HEK293 (cell line): ENCODE results near the gene THUMPD1.

Experiments
- HOXD13 ChIP-seq: sonication (generic); formaldehyde crosslinking; IDR thresholded peaks from 2 replicates; pipeline ENCODE4 v1.8.0; 2022; ENCODE audit warnings: missing genetic modification reagents, borderline replicate concordance
- KLF10 ChIP-seq: fragments of 450-650 bp; IDR thresholded peaks from 2 replicates; pipeline ENCODE4 v1.5.1; 2018; ENCODE audit warnings: missing biosample characterization, mild to moderate bottlenecking, missing genetic modification characterization
- OVOL3 ChIP-seq: fragments of 450-650 bp; formaldehyde crosslinking; IDR thresholded peaks from 2 replicates; pipeline ENCODE4 v1.5.1; 2016; ENCODE audit warnings: missing biosample characterization, missing genetic modification characterization
- PATZ1 ChIP-seq: fragments of 450-650 bp; formaldehyde crosslinking; IDR thresholded peaks from 2 replicates; pipeline ENCODE4 v1.5.1; 2016; ENCODE audit warnings: missing biosample characterization, missing genetic modification characterization
- PBX3 ChIP-seq: sonication (generic); formaldehyde crosslinking; IDR thresholded peaks from 2 replicates; pipeline ENCODE4 v1.8.1; 2022; ENCODE audit warnings: mild to moderate bottlenecking, moderate library complexity, missing genetic modification reagents
- SCRT1 ChIP-seq: fragments of 450-650 bp; formaldehyde crosslinking; IDR thresholded peaks from 2 replicates; pipeline ENCODE4 v1.5.1; 2016; ENCODE audit warnings: missing biosample characterization, missing genetic modification characterization, borderline replicate concordance
- SCRT2 ChIP-seq: fragments of 450-650 bp; formaldehyde crosslinking; IDR thresholded peaks from 2 replicates; pipeline ENCODE4 v1.5.1; 2016; ENCODE audit warnings: missing biosample characterization, missing genetic modification characterization
- YY1 ChIP-seq: fragments of 450-650 bp; formaldehyde crosslinking; IDR thresholded peaks from 2 replicates; pipeline ENCODE4 v1.5.1; 2018; ENCODE audit warnings: missing biosample characterization, missing genetic modification characterization
- ZBTB21 ChIP-seq: fragments of 450-650 bp; formaldehyde crosslinking; IDR thresholded peaks from 2 replicates; pipeline ENCODE4 v1.5.1; 2017; ENCODE audit warnings: missing biosample characterization, missing genetic modification characterization
- ZBTB7A ChIP-seq: fragments of 450-650 bp; formaldehyde crosslinking; IDR thresholded peaks from 2 replicates; pipeline ENCODE4 v1.5.1; 2016; ENCODE audit warnings: low read depth, missing biosample characterization, missing genetic modification characterization
- ZEB2 ChIP-seq: fragments of 450-650 bp; formaldehyde crosslinking; IDR thresholded peaks from 2 replicates; pipeline ENCODE4 v1.5.1; 2016; ENCODE audit warnings: missing biosample characterization, missing genetic modification characterization
- ZIC2 ChIP-seq: fragments of 450-650 bp; formaldehyde crosslinking; IDR thresholded peaks from 2 replicates; pipeline ENCODE4 v1.5.1; 2016; ENCODE audit warnings: missing biosample characterization, missing genetic modification characterization
- ZNF155 ChIP-seq: fragments of 450-650 bp; formaldehyde crosslinking; IDR thresholded peaks from 2 replicates; pipeline ENCODE4 v1.5.1; 2016; ENCODE audit warnings: missing biosample characterization, missing genetic modification characterization
- ZNF223 ChIP-seq: fragments of 450-650 bp; formaldehyde crosslinking; IDR thresholded peaks from 2 replicates; pipeline ENCODE4 v1.5.1; 2016; ENCODE audit warnings: missing biosample characterization, missing genetic modification characterization
- ZNF266 ChIP-seq: fragments of 450-650 bp; formaldehyde crosslinking; IDR thresholded peaks from 2 replicates; pipeline ENCODE4 v1.5.1; 2016; ENCODE audit warnings: missing biosample characterization, missing genetic modification characterization, low read depth
- ZNF514 ChIP-seq: fragments of 450-650 bp; formaldehyde crosslinking; IDR thresholded peaks from 2 replicates; pipeline ENCODE4 v1.5.1; 2016; ENCODE audit warnings: missing biosample characterization, missing genetic modification characterization
- ZNF544 ChIP-seq: fragments of 450-650 bp; formaldehyde crosslinking; IDR thresholded peaks from 2 replicates; pipeline ENCODE4 v1.5.0; 2017; ENCODE audit warnings: missing biosample characterization, missing genetic modification characterization
- ZNF549 ChIP-seq: fragments of 450-650 bp; IDR thresholded peaks from 2 replicates; pipeline ENCODE4 v1.5.1; 2018; ENCODE audit warnings: missing biosample characterization, missing genetic modification characterization, mild to moderate bottlenecking, inconsistent platforms, moderate library complexity
- ZNF585B ChIP-seq: fragments of 450-650 bp; formaldehyde crosslinking; IDR thresholded peaks from 2 replicates; pipeline ENCODE4 v1.5.1; 2016; ENCODE audit warnings: missing biosample characterization, missing genetic modification characterization
- ZNF610 ChIP-seq: fragments of 450-650 bp; formaldehyde crosslinking; IDR thresholded peaks from 2 replicates; pipeline ENCODE4 v1.5.1; 2016; ENCODE audit warnings: missing biosample characterization, missing genetic modification characterization, borderline replicate concordance
- ZNF645 ChIP-seq: fragments of 450-650 bp; formaldehyde crosslinking; IDR thresholded peaks from 2 replicates; pipeline ENCODE4; 2016; ENCODE audit warnings: missing biosample characterization, missing genetic modification characterization
- ZNF660 ChIP-seq: fragments of 450-650 bp; IDR thresholded peaks from 2 replicates; pipeline ENCODE4 v1.5.1; 2018; ENCODE audit warnings: missing biosample characterization, mild to moderate bottlenecking, missing genetic modification characterization
- ZSCAN30 ChIP-seq: fragments of 450-650 bp; IDR thresholded peaks from 2 replicates; pipeline ENCODE4 v1.5.1; 2018; ENCODE audit warnings: missing biosample characterization, mild to moderate bottlenecking, missing genetic modification characterization, moderate library complexity
- ZXDB ChIP-seq: fragments of 450-650 bp; formaldehyde crosslinking; IDR thresholded peaks from 2 replicates; pipeline ENCODE4 v1.5.1; 2016; ENCODE audit warnings: missing biosample characterization, missing genetic modification characterization
- TF ChIP-seq, protein P1 (sequence below): fragments of 450-650 bp; formaldehyde crosslinking; IDR thresholded peaks from 2 replicates; pipeline ENCODE4 v1.5.1; 2016; ENCODE audit warnings: missing biosample characterization, missing genetic modification characterization
- TF ChIP-seq, protein P2 (sequence below): fragments of 450-650 bp; formaldehyde crosslinking; IDR thresholded peaks from 2 replicates; pipeline ENCODE4 v1.5.1; 2017; ENCODE audit warnings: missing biosample characterization, missing genetic modification characterization
- TF ChIP-seq, protein P3 (sequence below): fragments of 450-650 bp; formaldehyde crosslinking; IDR thresholded peaks from 2 replicates; pipeline ENCODE4 v1.5.1; 2016; ENCODE audit warnings: missing biosample characterization, missing genetic modification characterization

The THUMPD1 gene

DNA sequence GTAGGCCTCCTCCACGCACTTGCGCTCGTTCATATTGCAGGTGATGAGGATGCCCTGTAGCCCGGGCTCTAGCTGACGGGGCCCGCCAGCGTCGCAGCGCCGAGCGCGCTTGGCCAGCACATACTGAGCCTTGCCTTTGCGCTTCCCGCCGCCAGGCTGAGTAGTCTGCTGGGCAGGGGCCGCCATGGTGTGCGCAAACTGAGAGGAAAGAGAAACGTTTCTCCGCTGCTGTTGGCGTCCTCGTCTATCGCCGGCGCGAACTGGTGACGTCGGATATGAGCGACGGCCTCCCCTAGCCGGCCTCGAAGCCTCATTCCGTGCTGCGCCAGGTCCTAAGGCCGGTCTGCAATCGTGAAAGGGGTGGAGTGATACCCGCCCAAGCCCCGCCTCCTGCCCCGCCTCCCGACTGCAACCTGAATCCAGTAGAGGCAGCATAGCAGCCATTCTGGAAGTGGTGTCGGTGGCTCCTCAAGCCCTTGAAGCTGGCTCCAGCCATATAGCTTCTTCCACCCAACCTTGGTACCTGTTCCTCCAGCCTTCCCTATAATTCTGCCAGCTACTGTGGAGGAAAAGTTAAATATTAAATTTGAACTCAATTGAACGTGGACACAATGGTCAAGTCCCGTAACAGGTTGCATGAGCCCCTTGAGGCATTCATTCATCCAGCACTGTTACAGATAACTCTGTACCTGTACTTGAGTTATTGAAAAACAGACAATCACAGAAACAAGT lies at the start of gene THUMPD1 (continued):
- TF ChIP-seq PATZ1 (tag by site-specific recombination), result peak; percentile 50; the same call in 1 of the 2 replicates
- TF ChIP-seq, protein P1, sequence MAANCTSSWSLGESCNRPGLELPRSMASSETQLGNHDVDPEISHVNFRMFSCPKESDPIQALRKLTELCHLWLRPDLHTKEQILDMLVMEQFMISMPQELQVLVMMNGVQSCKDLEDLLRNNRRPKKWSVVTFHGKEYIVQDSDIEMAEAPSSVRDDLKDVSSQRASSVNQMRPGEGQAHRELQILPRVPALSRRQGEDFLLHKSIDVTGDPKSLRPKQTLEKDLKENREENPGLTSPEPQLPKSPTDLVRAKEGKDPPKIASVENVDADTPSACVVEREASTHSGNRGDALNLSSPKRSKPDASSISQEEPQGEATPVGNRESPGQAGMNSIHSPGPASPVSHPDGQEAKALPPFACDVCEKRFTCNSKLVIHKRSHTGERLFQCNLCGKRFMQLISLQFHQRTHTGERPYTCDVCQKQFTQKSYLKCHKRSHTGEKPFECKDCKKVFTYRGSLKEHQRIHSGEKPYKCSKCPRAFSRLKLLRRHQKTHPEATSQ, result peak; percentile 88; the same call in 1 of the 2 replicates
- peak; percentile 89 for TF ChIP-seq ZXDB (tag by site-specific recombination)
- TF ChIP-seq ZNF544 (tag by site-specific recombination), result no peak
- 0 out of 2 replicates have a peak, but pooled peaks have one; percentile 11 for TF ChIP-seq SCRT1 (tag by site-specific recombination)
- TF ChIP-seq ZSCAN30 (tag by site-specific recombination), result no peak
- TF ChIP-seq ZNF549 (tag by site-specific recombination), result no peak
- TF ChIP-seq ZNF660 (tag by site-specific recombination), result peak; percentile 84
- TF ChIP-seq, protein P2, sequence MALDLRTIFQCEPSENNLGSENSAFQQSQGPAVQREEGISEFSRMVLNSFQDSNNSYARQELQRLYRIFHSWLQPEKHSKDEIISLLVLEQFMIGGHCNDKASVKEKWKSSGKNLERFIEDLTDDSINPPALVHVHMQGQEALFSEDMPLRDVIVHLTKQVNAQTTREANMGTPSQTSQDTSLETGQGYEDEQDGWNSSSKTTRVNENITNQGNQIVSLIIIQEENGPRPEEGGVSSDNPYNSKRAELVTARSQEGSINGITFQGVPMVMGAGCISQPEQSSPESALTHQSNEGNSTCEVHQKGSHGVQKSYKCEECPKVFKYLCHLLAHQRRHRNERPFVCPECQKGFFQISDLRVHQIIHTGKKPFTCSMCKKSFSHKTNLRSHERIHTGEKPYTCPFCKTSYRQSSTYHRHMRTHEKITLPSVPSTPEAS, result peak; percentile 45; the same call in 1 of the 2 replicates
- peak; percentile 60 for TF ChIP-seq ZBTB21 (tag by site-specific recombination)
- TF ChIP-seq ZBTB7A, result no peak
- 0 out of 2 replicates have a peak, but pooled peaks have one; percentile 29 for TF ChIP-seq OVOL3 (tag by site-specific recombination)
- TF ChIP-seq ZNF155 (tag by site-specific recombination), result no peak
- TF ChIP-seq KLF10 (tag by site-specific recombination), result peak; percentile 78; the same call in 1 of the 2 replicates
- TF ChIP-seq PBX3, result peak; percentile 87; the same call in 1 of the 2 replicates
- no peak for TF ChIP-seq ZNF266 (tag by site-specific recombination)
- TF ChIP-seq YY1 (tag by site-specific recombination), result peak; percentile 65; the same call in 1 of the 2 replicates
- TF ChIP-seq HOXD13 (CRISPR knock-in tag), result peak; percentile 56; the same call in 1 of the 2 replicates
- TF ChIP-seq ZIC2 (tag by site-specific recombination), result peak; percentile 33
- no peak for TF ChIP-seq ZNF514 (tag by site-specific recombination)
- TF ChIP-seq ZNF645 (tag by site-specific recombination), result no peak
- no peak for TF ChIP-seq ZNF585B (tag by site-specific recombination)
- TF ChIP-seq, protein P3, sequence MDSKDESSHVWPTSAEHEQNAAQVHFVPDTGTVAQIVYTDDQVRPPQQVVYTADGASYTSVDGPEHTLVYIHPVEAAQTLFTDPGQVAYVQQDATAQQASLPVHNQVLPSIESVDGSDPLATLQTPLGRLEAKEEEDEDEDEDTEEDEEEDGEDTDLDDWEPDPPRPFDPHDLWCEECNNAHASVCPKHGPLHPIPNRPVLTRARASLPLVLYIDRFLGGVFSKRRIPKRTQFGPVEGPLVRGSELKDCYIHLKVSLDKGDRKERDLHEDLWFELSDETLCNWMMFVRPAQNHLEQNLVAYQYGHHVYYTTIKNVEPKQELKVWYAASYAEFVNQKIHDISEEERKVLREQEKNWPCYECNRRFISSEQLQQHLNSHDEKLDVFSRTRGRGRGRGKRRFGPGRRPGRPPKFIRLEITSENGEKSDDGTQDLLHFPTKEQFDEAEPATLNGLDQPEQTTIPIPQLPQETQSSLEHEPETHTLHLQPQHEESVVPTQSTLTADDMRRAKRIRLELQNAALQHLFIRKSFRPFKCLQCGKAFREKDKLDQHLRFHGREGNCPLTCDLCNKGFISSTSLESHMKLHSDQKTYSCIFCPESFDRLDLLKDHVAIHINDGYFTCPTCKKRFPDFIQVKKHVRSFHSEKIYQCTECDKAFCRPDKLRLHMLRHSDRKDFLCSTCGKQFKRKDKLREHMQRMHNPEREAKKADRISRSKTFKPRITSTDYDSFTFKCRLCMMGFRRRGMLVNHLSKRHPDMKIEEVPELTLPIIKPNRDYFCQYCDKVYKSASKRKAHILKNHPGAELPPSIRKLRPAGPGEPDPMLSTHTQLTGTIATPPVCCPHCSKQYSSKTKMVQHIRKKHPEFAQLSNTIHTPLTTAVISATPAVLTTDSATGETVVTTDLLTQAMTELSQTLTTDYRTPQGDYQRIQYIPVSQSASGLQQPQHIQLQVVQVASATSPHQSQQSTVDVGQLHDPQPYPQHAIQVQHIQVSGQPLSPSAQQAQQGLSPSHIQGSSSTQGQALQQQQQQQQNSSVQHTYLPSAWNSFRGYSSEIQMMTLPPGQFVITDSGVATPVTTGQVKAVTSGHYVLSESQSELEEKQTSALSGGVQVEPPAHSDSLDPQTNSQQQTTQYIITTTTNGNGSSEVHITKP (tag by site-specific recombination), result peak; percentile 54
- no peak for TF ChIP-seq ZNF223 (tag by site-specific recombination)
- 0 out of 2 replicates have a peak, but pooled peaks have one; percentile 56 for TF ChIP-seq ZNF610 (tag by site-specific recombination)
- TF ChIP-seq ZEB2 (tag by site-specific recombination), result peak; percentile 80
- peak; percentile 58 for TF ChIP-seq SCRT2 (tag by site-specific recombination)
